K562 (cell line): ENCODE measurements around the gene AP3B1. TPM values are rescaled to one million over a fixed set of nuclear protein-coding genes. Genes with fewer than 3 reads are reported as not detected.

Experiments
- ATAC-seq: fragments of 200-7000 bp; cut with Tn5 transposase; 3 replicates; pipeline ENCODE4 v1.9.1; 2020; ENCODE audit warnings: moderate library complexity
- BruUV-seq: library from RNA; stranded (reverse); fragments of 400-500 nt; replicated peaks from 2 replicates; lab custom pipeline; 2021; lab: Mats Ljungman, UMichigan
- CTCF ChIA-PET: fragments of 300-600 bp; formaldehyde crosslinking; extraction: SDS; loops from one replicate; lab custom pipeline; 2021; ENCODE audit warnings: low intra/inter-chr PET ratio; lab: Yijun Ruan, JAX
- POLR2A ChIA-PET: fragments of 300-600, 350-650 bp; sonication (Branson Sonifier 250); formaldehyde crosslinking; extraction: SDS; loops from one replicate; lab custom pipeline; 2021; ENCODE audit warnings: antibody characterized with exemption, inconsistent platforms; lab: Yijun Ruan, JAX
- DNase-seq, 4 experiments: peaks; one replicate each; pipeline versions ENCODE4 v3.0.0 to v3.0.0-alpha.2; 2011 to 2018; ENCODE audit warnings: low spot score in 3 of 4, mixed read lengths in 3 of 4; ENCODE audit errors: extremely low read depth in 1 of 4
- FAIRE-seq: peaks from 2 replicates; lab custom pipeline; 2011; peaks lifted over from hg19 to GRCh38; lab: Jason Lieb, UNC
- H2AFZ ChIP-seq: 2 replicates; pipeline ENCODE4 v1.6.0; 2011; ENCODE audit warnings: low read depth, low read length, control low read depth, inconsistent platforms
- H3K27ac ChIP-seq: fragments of 200-600 bp; 3 replicates; pipeline ENCODE4 v1.8.0; 2011; ENCODE audit warnings: low read depth, mild to moderate bottlenecking, control low read depth, inconsistent platforms, low read length, moderate library complexity, mixed read lengths; ENCODE audit errors: extremely low read depth
- H3K27me3 ChIP-seq, 2 experiments: fragments of 300-600 bp in 1 of 2; 2 replicates in 1 of 2; 3 replicates in 1 of 2; pipeline versions ENCODE4 v1.6.0 to v1.8.0; 2011; ENCODE audit warnings: inconsistent platforms in 2 of 2, low read length in 2 of 2, mild to moderate bottlenecking in 1 of 2, mixed read lengths in 1 of 2, moderate library complexity in 1 of 2; ENCODE audit not compliant: control insufficient read depth in 2 of 2, insufficient read depth in 2 of 2
- H3K36me3 ChIP-seq: fragments of 300-600 bp; 3 replicates; pipeline ENCODE4 v1.8.0; 2011; ENCODE audit warnings: mild to moderate bottlenecking, low read length, inconsistent platforms; ENCODE audit not compliant: control insufficient read depth, insufficient read depth
- H3K4me1 ChIP-seq, 2 experiments: fragments of 200-600 bp in 1 of 2; replicated peaks in 1 of 2; 2 replicates in 1 of 2; 3 replicates in 1 of 2; pipeline versions ENCODE4 v1.5.1 to v1.8.0; 2011; ENCODE audit warnings: inconsistent platforms in 2 of 2, low read length in 2 of 2, mild to moderate bottlenecking in 1 of 2, mixed read lengths in 1 of 2, moderate library complexity in 1 of 2; ENCODE audit not compliant: control insufficient read depth in 2 of 2, insufficient read depth in 2 of 2
- H3K4me2 ChIP-seq: 2 replicates; pipeline ENCODE4 v1.6.1; 2011; ENCODE audit warnings: low read length, control low read depth, inconsistent platforms, mixed read lengths; ENCODE audit not compliant: insufficient read depth
- H3K4me3 ChIP-seq: fragments of 200-600 bp; sonication (generic), shearing (Covaris generic); 2 replicates; pipeline ENCODE4 v1.5.1; 2016; ENCODE audit warnings: control low read depth, inconsistent platforms
- H3K79me2 ChIP-seq: fragments of 200-600 bp; 3 replicates; pipeline ENCODE4 v1.8.0; 2011; ENCODE audit warnings: low read length, inconsistent platforms; ENCODE audit not compliant: control insufficient read depth, insufficient read depth
- H3K9ac ChIP-seq, 2 experiments: 2 replicates each; pipeline versions ENCODE4 v1.6.0 to v1.6.1; 2011; ENCODE audit warnings: low read depth in 2 of 2, low read length in 2 of 2, control low read depth in 1 of 2, inconsistent platforms in 1 of 2, mild to moderate bottlenecking in 1 of 2, mixed read lengths in 1 of 2; ENCODE audit not compliant: insufficient read depth in 1 of 2
- H3K9me1 ChIP-seq: one replicate; pipeline ENCODE4 v1.6.0; 2011; ENCODE audit warnings: inconsistent platforms, mild to moderate bottlenecking, low read length, moderate library complexity; ENCODE audit not compliant: control insufficient read depth, insufficient read depth
- H3K9me3 ChIP-seq: replicated peaks from 2 replicates; pipeline ENCODE4 v1.5.1; 2011; ENCODE audit warnings: low read depth, low read length, inconsistent platforms; ENCODE audit not compliant: control insufficient read depth, insufficient read depth
- H4K20me1 ChIP-seq: replicated peaks from 2 replicates; pipeline ENCODE4 v1.6.1; 2011; ENCODE audit warnings: low read length, inconsistent platforms, mixed read lengths; ENCODE audit not compliant: control insufficient read depth, insufficient read depth
- CEBPG ChIP-seq, 3 experiments: fragments of 200-800 bp in 1 of 3; sonication (Bioruptor generic) in 1 of 3; sonication (generic) in 1 of 3; formaldehyde crosslinking in 1 of 3; IDR thresholded peaks in 2 of 3; conservative IDR thresholded peaks in 1 of 3; 2 replicates each; pipeline versions ENCODE4 v1.6.1 to v1.8.0; 2016 to 2022; ENCODE audit warnings: missing compliant biosample characterization in 2 of 3, missing genetic modification characterization in 2 of 3, mild to moderate bottlenecking in 1 of 3, missing genetic modification reagents in 1 of 3
- POLR2AphosphoS2 ChIP-seq: IDR thresholded peaks from 2 replicates; pipeline ENCODE4 v1.6.1; 2012; ENCODE audit warnings: low read length, improper control_type of control experiment
- RFX7 ChIP-seq: fragments of 250-450 bp; sonication (Bioruptor Pico); IDR thresholded peaks from 2 replicates; pipeline ENCODE4 v1.5.1; 2021; ENCODE audit warnings: mild to moderate bottlenecking
- WGBS: fragments of 100-300 bp; shearing (Covaris generic); methylation state at CpG from one replicate; pipeline ENCODE4 v1.1.6; 2016; ENCODE audit warnings: low coverage, mixed read lengths; ENCODE audit not compliant: insufficient coverage; ENCODE audit errors: missing lambda C conversion rate; 5-methylcytosine and 5-hydroxymethylcytosine counted together
- in situ Hi-C: fragments of 300-500 bp; cut with MboI; formaldehyde crosslinking; loops from 4 replicates; pipeline ENCODE4 v1.15.0; 2018; ENCODE audit warnings: inconsistent platforms, mixed read lengths
- intact Hi-C: fragments of 100-400 bp; cut with micrococcal nuclease; formaldehyde crosslinking; loops from 2 replicates; pipeline ENCODE4 v1.14.2; 2022
- polyA plus RNA-seq, 8 experiments: library from polyadenylated mRNA; depleted of rRNA in 4 of 8; stranded (reverse) in 5 of 8; unstranded in 3 of 8; fragments of >200 nt; fragmentation: Nextera tagmentation in 2 of 8; fragmentation: Illumina TruSeq in 1 of 8; extraction: Ambion mirVana in 2 of 8; extraction: Trizol in 1 of 8; gene quantifications; 2 replicates each; pipeline versions ENCODE4 v1.2.1 to v1.2.3, GENCODE V29; 2011 to 2014; ENCODE audit warnings: inconsistent platforms in 1 of 8, missing spikeins in 1 of 8
- total RNA-seq, 7 experiments: library from RNA; depleted of rRNA in 6 of 7; stranded (reverse); fragments of >200 nt in 6 of 7; fragmentation: Illumina TruSeq in 2 of 7; extraction: Trizol in 2 of 7; gene quantifications; 2 replicates each; pipeline versions ENCODE4 v1.2.1 to v1.2.3, GENCODE V29; 2011 to 2021; ENCODE audit warnings: low replicate concordance in 1 of 7
- TF ChIP-seq, protein P1 (sequence below), 2 experiments: fragments of 450-650 bp; conservative IDR thresholded peaks; 2 replicates each; pipeline ENCODE4 v1.6.1; 2017; ENCODE audit warnings: mild to moderate bottlenecking in 2 of 2, moderate library complexity in 2 of 2
- TF ChIP-seq, protein P2 (sequence below): fragments of 450-650 bp; IDR thresholded peaks from 2 replicates; pipeline ENCODE4 v1.6.1; 2018; ENCODE audit warnings: mild to moderate bottlenecking, low read depth; ENCODE audit not compliant: partially characterized antibody

Gene AP3B1
- total and polyA plus RNA-seq, 9 of the 15 experiments (the other 6 are each of a cell fraction or from before 2014, with no cell fraction given): 21.1 to 61.8 (median 42.2) TPM

DNA sequence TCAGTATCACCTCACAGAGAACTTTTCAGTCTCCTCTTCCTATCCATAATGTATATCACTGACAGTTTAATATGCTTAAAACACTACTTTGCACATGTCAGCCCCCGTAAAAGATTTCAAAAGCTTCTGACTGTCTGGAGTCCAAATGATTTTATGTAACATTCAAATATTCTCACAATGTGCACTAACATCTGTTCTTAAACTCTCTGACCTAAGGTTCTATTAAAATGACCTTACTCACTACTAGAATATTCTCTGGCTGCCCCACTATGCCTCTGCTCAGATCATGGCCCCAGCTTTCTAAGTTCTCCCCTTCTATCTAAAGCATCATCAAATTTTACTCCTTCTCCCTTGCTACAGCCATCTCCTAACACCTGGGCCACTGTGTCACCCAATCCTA is 52.5 kb downstream of the AP3B1 start (continued):
- TF ChIP-seq, protein P1, sequence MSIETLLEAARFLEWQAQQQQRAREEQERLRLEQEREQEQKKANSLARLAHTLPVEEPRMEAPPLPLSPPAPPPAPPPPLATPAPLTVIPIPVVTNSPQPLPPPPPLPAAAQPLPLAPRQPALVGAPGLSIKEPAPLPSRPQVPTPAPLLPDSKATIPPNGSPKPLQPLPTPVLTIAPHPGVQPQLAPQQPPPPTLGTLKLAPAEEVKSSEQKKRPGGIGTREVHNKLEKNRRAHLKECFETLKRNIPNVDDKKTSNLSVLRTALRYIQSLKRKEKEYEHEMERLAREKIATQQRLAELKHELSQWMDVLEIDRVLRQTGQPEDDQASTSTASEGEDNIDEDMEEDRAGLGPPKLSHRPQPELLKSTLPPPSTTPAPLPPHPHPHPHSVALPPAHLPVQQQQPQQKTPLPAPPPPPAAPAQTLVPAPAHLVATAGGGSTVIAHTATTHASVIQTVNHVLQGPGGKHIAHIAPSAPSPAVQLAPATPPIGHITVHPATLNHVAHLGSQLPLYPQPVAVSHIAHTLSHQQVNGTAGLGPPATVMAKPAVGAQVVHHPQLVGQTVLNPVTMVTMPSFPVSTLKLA (conservative IDR thresholded peaks at IDR 0.05): no peak
- TF ChIP-seq, protein P2, sequence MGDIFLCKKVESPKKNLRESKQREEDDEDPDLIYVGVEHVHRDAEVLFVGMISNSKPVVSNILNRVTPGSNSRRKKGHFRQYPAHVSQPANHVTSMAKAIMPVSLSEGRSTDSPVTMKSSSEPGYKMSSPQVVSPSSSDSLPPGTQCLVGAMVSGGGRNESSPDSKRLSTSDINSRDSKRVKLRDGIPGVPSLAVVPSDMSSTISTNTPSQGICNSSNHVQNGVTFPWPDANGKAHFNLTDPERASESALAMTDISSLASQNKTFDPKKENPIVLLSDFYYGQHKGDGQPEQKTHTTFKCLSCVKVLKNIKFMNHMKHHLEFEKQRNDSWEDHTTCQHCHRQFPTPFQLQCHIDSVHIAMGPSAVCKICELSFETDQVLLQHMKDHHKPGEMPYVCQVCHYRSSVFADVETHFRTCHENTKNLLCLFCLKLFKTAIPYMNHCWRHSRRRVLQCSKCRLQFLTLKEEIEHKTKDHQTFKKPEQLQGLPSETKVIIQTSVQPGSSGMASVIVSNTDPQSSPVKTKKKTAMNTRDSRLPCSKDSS: no peak
- TF ChIP-seq, all 486 proteins: peak for 0

DNA sequence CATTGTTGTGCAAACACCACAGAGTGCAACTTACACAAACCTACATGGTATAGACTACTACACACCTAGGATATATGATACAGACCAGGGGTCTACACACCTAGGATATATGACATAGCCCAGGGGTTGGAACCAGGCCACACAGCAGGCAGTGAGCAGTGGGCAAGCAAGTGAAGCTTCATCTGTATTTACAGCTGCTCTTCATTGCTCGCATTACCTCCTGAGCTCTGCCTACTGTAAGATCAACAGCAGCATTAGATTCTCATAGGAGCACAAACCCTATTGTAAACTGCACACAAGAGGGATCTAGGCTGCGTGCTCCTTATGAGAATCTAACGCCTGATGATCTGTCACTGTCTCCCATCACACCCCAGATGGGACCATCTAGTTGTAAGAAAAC is 56.6 kb downstream of the AP3B1 start:
- Histone ChIP-seq H3K4me1 (no peaks in the 10 kb centered on the region), H3K9me3 (no peaks in the 10 kb centered on the region), H3K4me2 (no peak overlapping the region), H3K36me3 (peaks cover 7% of the 10 kb centered on the region; the same call in 1 of the 3 replicates), H4K20me1 (no peaks in the 10 kb centered on the region), H2AFZ (no peak overlapping the region), H3K4me3 (no peak overlapping the region)
- POLR2A ChIA-PET: no interaction called here
- no peak for ATAC-seq
- intact Hi-C loops: no loop called here
- 94% methylated on average over 3 of the region's 3 CpGs for WGBS
- CTCF ChIA-PET: no interaction called here
- peak; percentile 11 for FAIRE-seq
- TF ChIP-seq RFX7 (CRISPR knock-in tag) (no peak), POLR2AphosphoS2 (no peak), CEBPG (CRISPR knock-in tag; IDR thresholded peaks at IDR 0.05) (no peak), CEBPG (tag; conservative IDR thresholded peaks at IDR 0.05 in 1 of 2, IDR thresholded peaks at IDR 0.05 in 1 of 2) (0 out of 4 replicates have a peak, but pooled peaks of 1 of the 2 experiments have one; percentile 18)
- TF ChIP-seq, all 486 proteins: peak for 1
- no peaks in the 10 kb centered on the region for H3K27me3 ChIP-seq
- in situ Hi-C loops: no loop called here
- BruUV-seq: no TSS peak
- H3K27ac ChIP-seq: no peak overlapping the region
- H3K9ac ChIP-seq: no peak overlapping the region
- H3K79me2 ChIP-seq: 0 out of 3 replicates have a peak, but pooled peaks cover under 1% of the 10 kb centered on the region
- H3K9me1 ChIP-seq: no peaks in the 10 kb centered on the region
- DNase-seq: no peak
